GM23248 (cell line): ENCODE measurements around the gene SYCE3. TPM values are rescaled to one million over a fixed set of nuclear protein-coding genes. Genes with fewer than 3 reads are reported as not detected.

Experiments
- DNase-seq: peaks from one replicate; pipeline ENCODE4 v3.0.0-alpha.2; 2015
- H2AFZ ChIP-seq: fragments of 200-600 bp; sonication (generic); 2 replicates; pipeline ENCODE4 v1.6.1; 2016; ENCODE audit warnings: antibody characterized with exemption
- H3F3A ChIP-seq: fragments of 200-600 bp; sonication (generic); 2 replicates; pipeline ENCODE4 v1.6.1; 2016; ENCODE audit warnings: mild to moderate bottlenecking, antibody characterized with exemption, mixed run types; ENCODE audit not compliant: insufficient read depth
- H3K27ac ChIP-seq: fragments of 200-600 bp; sonication (generic); 2 replicates; pipeline ENCODE4 v1.5.1; 2016; ENCODE audit warnings: mild to moderate bottlenecking
- H3K27me3 ChIP-seq: fragments of 200-600 bp; sonication (generic); replicated peaks from 2 replicates; pipeline ENCODE4 v1.6.1; 2016; ENCODE audit warnings: mild to moderate bottlenecking; ENCODE audit not compliant: insufficient read depth
- H3K36me3 ChIP-seq: fragments of 200-600 bp; sonication (generic); 2 replicates; pipeline ENCODE4 v1.6.1; 2016; ENCODE audit warnings: low read depth, mild to moderate bottlenecking
- H3K4me1 ChIP-seq: fragments of 200-600 bp; sonication (generic); 2 replicates; pipeline ENCODE4 v1.6.1; 2016; ENCODE audit warnings: mild to moderate bottlenecking; ENCODE audit not compliant: insufficient read depth
- H3K4me2 ChIP-seq: fragments of 200-600 bp; sonication (generic); one replicate; pipeline ENCODE4 v1.6.1; 2016; ENCODE audit warnings: mild to moderate bottlenecking; ENCODE audit not compliant: unreplicated experiment
- H3K4me3 ChIP-seq: fragments of 200-600 bp; sonication (generic); 2 replicates; pipeline ENCODE4 v1.5.1; 2016; ENCODE audit warnings: mild to moderate bottlenecking
- H3K79me2 ChIP-seq: fragments of 200-600 bp; sonication (generic); 2 replicates; pipeline ENCODE4 v1.6.1; 2016; ENCODE audit warnings: mild to moderate bottlenecking; ENCODE audit not compliant: insufficient read depth
- H3K9ac ChIP-seq: fragments of 200-600 bp; sonication (generic); 2 replicates; pipeline ENCODE4 v1.6.1; 2016; ENCODE audit warnings: mild to moderate bottlenecking
- H3K9me2 ChIP-seq: fragments of 200-600 bp; sonication (generic); 2 replicates; pipeline ENCODE4 v1.6.1; 2016; ENCODE audit warnings: mixed run types, mild to moderate bottlenecking, moderate library complexity; ENCODE audit not compliant: insufficient read depth
- H3K9me3 ChIP-seq: fragments of 200-600 bp; sonication (generic); one replicate; pipeline ENCODE4 v1.6.1; 2017; ENCODE audit warnings: low read depth
- H4K20me1 ChIP-seq: fragments of 200-600 bp; sonication (generic); 2 replicates; pipeline ENCODE4 v1.6.0; 2016; ENCODE audit not compliant: insufficient read depth
- EZH2 ChIP-seq: fragments of 200-600 bp; sonication (generic); IDR thresholded peaks from 2 replicates; pipeline ENCODE4 v1.6.1; 2018; ENCODE audit warnings: antibody characterized with exemption, mild to moderate bottlenecking; ENCODE audit not compliant: insufficient read depth, poor library complexity, severe bottlenecking
- EZH2phosphoT487 ChIP-seq: fragments of 200-600 bp; sonication (generic); IDR thresholded peaks from 2 replicates; pipeline ENCODE4 v1.6.1; 2018; ENCODE audit warnings: antibody characterized with exemption, moderate library complexity, mild to moderate bottlenecking, low read depth; ENCODE audit not compliant: insufficient read depth
- WGBS, 2 experiments: methylation state at CpG; one replicate each; pipeline ENCODE4 v1.1.6; 2015 to 2017; ENCODE audit warnings: low lambda C conversion rate in 2 of 2, low coverage in 1 of 2; ENCODE audit errors: missing lambda C conversion rate in 2 of 2; 5-methylcytosine and 5-hydroxymethylcytosine counted together
- in situ Hi-C: fragments of 300-500 bp; cut with MboI; formaldehyde crosslinking; loops from 2 replicates; pipeline ENCODE4 v1.15.0; 2020
- polyA plus RNA-seq: library from polyadenylated mRNA; unstranded; fragments of >200 nt; fragmentation: Nextera tagmentation; extraction: Ambion mirVana; gene quantifications from 2 replicates; pipeline ENCODE4 v1.2.1, GENCODE V29; 2016
- total RNA-seq: library from RNA; depleted of rRNA; stranded (reverse); fragments of >200 nt; shearing (Covaris generic); gene quantifications from 2 replicates; pipeline ENCODE4 v1.2.3, GENCODE V29; 2014

Gene SYCE3
- total and polyA plus RNA-seq, 2 experiments from 2014 or later: 0.80 TPM; not detected in 1

GRCh38 chr22:50606946-50607658 lies 44.4 kb upstream of the SYCE3 start:
- Histone ChIP-seq H3K9ac (no peak overlapping the region), H3K4me1 (no peaks in the 10 kb centered on the region), H2AFZ (no peak overlapping the region), H3K4me3 (no peak overlapping the region), H3F3A (no peaks in the 10 kb centered on the region), H3K27me3 (peaks cover 2% of the 10 kb centered on the region), H3K9me2 (no peaks in the 10 kb centered on the region), H3K9me3 (no peaks in the 10 kb centered on the region), H3K4me2 (no peak overlapping the region), H3K36me3 (no peaks in the 10 kb centered on the region), H3K79me2 (no peaks in the 10 kb centered on the region), H3K27ac (no peak overlapping the region), H4K20me1 (no peaks in the 10 kb centered on the region)
- WGBS, 2 experiments: 61 to 64% methylated on average over 13 to 17 of the region's 18 CpGs
- TF ChIP-seq EZH2phosphoT487 (no peak), EZH2 (no peak)
- in situ Hi-C loops: no loop called here
- no peak for DNase-seq

- TF ChIP-seq EZH2phosphoT487 (no peak), EZH2 (no peak)
- H3K9me2 ChIP-seq: no peaks in the 10 kb centered on the region
- H3K9me3 ChIP-seq: no peaks in the 10 kb centered on the region
- H4K20me1 ChIP-seq: no peaks in the 10 kb centered on the region
- no peak for DNase-seq
- no peak overlapping the region for H3K27ac ChIP-seq
- H3K4me2 ChIP-seq: no peak overlapping the region
- no peak overlapping the region for H3K4me3 ChIP-seq
- H3K36me3 ChIP-seq: no peaks in the 10 kb centered on the region
- no peak overlapping the region for H2AFZ ChIP-seq
- in situ Hi-C loops: no loop called here
- H3K4me1 ChIP-seq: no peaks in the 10 kb centered on the region
- peaks cover 9% of the 10 kb centered on the region for H3K27me3 ChIP-seq
- no peaks in the 10 kb centered on the region for H3K79me2 ChIP-seq
- no peaks in the 10 kb centered on the region for H3F3A ChIP-seq
- 65 to 73% methylated on average over 13 to 19 of the region's 19 CpGs for WGBS, 2 experiments
- H3K9ac ChIP-seq: no peak overlapping the region
Measured at GRCh38 chr22:50606165-50606945, 43.6 kb upstream of the SYCE3 start.

- Histone ChIP-seq H3K4me1 (no peaks in the 10 kb centered on the region), H3K9ac (no peak overlapping the region), H3K36me3 (no peaks in the 10 kb centered on the region), H3K79me2 (no peaks in the 10 kb centered on the region), H2AFZ (no peak overlapping the region), H3K27me3 (peaks cover 9% of the 10 kb centered on the region), H4K20me1 (no peaks in the 10 kb centered on the region), H3K4me3 (no peak overlapping the region), H3K9me2 (no peaks in the 10 kb centered on the region), H3K9me3 (no peaks in the 10 kb centered on the region), H3F3A (no peaks in the 10 kb centered on the region), H3K4me2 (no peak overlapping the region), H3K27ac (no peak overlapping the region)
- WGBS, 2 experiments: 81 to 86% methylated on average over 17 to 20 of the region's 20 CpGs
- in situ Hi-C loops: no loop called here
- TF ChIP-seq EZH2: no peak
- TF ChIP-seq EZH2phosphoT487: no peak
- no peak for DNase-seq
Measured at GRCh38 chr22:50605613-50606074, 42.9 kb upstream of the SYCE3 start.

- Histone ChIP-seq H3K27ac (no peak overlapping the region), H4K20me1 (no peaks in the 10 kb centered on the region), H3K9me3 (no peaks in the 10 kb centered on the region), H3K9me2 (no peaks in the 10 kb centered on the region), H3K79me2 (no peaks in the 10 kb centered on the region), H3K4me2 (no peak overlapping the region), H3K27me3 (peaks cover 9% of the 10 kb centered on the region), H3K4me1 (no peaks in the 10 kb centered on the region), H3K4me3 (no peak overlapping the region), H3K9ac (no peak overlapping the region), H3K36me3 (no peaks in the 10 kb centered on the region), H3F3A (no peaks in the 10 kb centered on the region), H2AFZ (no peak overlapping the region)
- DNase-seq: no peak
- 78 to 85% methylated on average over 15 to 23 of the region's 23 CpGs for WGBS, 2 experiments
- in situ Hi-C loops: no loop called here
- TF ChIP-seq EZH2: no peak
- no peak for TF ChIP-seq EZH2phosphoT487
Measured at GRCh38 chr22:50605002-50605612, 42.4 kb upstream of the SYCE3 start.
